HCT116 (cell line): ENCODE results near the gene NEUROD4.

Source experiments
- TF ChIP-seq, protein P1 (sequence below), 3 experiments: fragments of 200-600 bp in 1 of 3; sonication (generic) in 1 of 3; IDR thresholded peaks in 2 of 3; conservative IDR thresholded peaks in 1 of 3; 2 replicates each; pipeline ENCODE4 v1.5.1; 2012 to 2017; ENCODE audit warnings: low read depth in 2 of 3, low read length in 2 of 3, antibody characterized with exemption in 1 of 3, borderline replicate concordance in 1 of 3, control low read depth in 1 of 3, mild to moderate bottlenecking in 1 of 3, mixed read lengths in 1 of 3, mixed run types in 1 of 3, moderate library complexity in 1 of 3; ENCODE audit not compliant: insufficient read depth in 1 of 3
- TF ChIP-seq, protein P2 (sequence below): IDR thresholded peaks from 2 replicates; pipeline ENCODE4 v1.6.1; 2012

GRCh38 chr12:55044135-55044534 lies 24.4 kb downstream of the NEUROD4 start:
- TF ChIP-seq, protein P1, sequence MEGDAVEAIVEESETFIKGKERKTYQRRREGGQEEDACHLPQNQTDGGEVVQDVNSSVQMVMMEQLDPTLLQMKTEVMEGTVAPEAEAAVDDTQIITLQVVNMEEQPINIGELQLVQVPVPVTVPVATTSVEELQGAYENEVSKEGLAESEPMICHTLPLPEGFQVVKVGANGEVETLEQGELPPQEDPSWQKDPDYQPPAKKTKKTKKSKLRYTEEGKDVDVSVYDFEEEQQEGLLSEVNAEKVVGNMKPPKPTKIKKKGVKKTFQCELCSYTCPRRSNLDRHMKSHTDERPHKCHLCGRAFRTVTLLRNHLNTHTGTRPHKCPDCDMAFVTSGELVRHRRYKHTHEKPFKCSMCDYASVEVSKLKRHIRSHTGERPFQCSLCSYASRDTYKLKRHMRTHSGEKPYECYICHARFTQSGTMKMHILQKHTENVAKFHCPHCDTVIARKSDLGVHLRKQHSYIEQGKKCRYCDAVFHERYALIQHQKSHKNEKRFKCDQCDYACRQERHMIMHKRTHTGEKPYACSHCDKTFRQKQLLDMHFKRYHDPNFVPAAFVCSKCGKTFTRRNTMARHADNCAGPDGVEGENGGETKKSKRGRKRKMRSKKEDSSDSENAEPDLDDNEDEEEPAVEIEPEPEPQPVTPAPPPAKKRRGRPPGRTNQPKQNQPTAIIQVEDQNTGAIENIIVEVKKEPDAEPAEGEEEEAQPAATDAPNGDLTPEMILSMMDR (IDR thresholded peaks at IDR 0.05 in 2 of 3, conservative IDR thresholded peaks at IDR 0.05 in 1 of 3; ENCODE audit: borderline replicate concordance in 1 of 3, insufficient read depth in 1 of 3, low read depth in 2 of 3, low read length in 2 of 3), result no peak
- TF ChIP-seq, protein P2, sequence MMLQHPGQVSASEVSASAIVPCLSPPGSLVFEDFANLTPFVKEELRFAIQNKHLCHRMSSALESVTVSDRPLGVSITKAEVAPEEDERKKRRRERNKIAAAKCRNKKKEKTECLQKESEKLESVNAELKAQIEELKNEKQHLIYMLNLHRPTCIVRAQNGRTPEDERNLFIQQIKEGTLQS, result no peak
